ENCODE data around the gene ASGR1.

ASGR1 gene

DNA sequence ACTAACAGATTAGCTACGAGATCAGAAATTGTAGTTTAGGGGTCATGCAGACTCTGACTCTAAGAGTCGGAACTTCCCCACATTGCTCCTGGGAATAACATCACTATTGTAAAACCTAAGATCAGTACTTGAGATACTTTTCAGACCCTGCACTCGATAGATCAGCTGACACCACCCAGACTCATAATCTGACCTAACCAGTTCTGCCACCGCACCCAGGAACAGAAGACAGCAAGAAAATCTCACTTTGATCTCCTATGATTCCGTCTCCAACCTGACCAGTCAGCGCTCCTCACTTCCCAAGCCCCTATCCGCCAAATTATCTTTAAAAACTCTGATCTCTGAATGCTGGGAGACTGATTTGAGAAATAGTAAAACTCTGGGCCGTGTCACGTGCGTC, 37.3 kb downstream of the ASGR1 start:
- Histone ChIP-seq H2BK12ac (ENCODE audit: low read length) (peak overlapping the region; percentile 20), H3K4me3 (ENCODE audit: low read depth, low read length) (no peak overlapping the region), H3K23ac (ENCODE audit: low read length) (no peak overlapping the region), H2BK5ac (ENCODE audit: low read depth, low read length, poor library complexity) (peak overlapping the region; percentile 23), H2AK5ac (ENCODE audit: low read length) (no peak overlapping the region), H3K4ac (ENCODE audit: low read depth, low read length) (no peak overlapping the region), H3K27ac (ENCODE audit: low read depth, low read length) (peak overlapping the region; percentile 75), H3K18ac (ENCODE audit: low read length) (no peak overlapping the region), H4K91ac (ENCODE audit: low read depth, low read length) (peak overlapping the region; percentile 28), H3K9ac (ENCODE audit: low read length) (no peak overlapping the region), H2AFZ (ENCODE audit: insufficient read depth, low read length, poor library complexity) (no peak overlapping the region), H3K79me1 (ENCODE audit: low read length) (peaks cover 14% of the 10 kb centered on the region), H3K9me3 (ENCODE audit: insufficient read depth, low read depth, low read length) (no peaks in the 10 kb centered on the region), H3K14ac (ENCODE audit: low read length) (no peak overlapping the region), H3K4me2 (ENCODE audit: low read length) (peak overlapping the region; percentile 57), H3K27me3 (ENCODE audit: insufficient read depth, low read length) (no peaks in the 10 kb centered on the region), H3K4me1 (ENCODE audit: control insufficient read depth in 1 of 2, insufficient read depth in 2 of 2, low read length in 2 of 2) (peaks cover 16 to 23% of the 10 kb centered on the region in 2 experiments), H3K36me3 (ENCODE audit: control insufficient read depth in 1 of 2, insufficient read depth in 2 of 2, low read length in 2 of 2) (no peaks in the 10 kb centered on the region), H3K79me2 (ENCODE audit: control insufficient read depth, insufficient read depth, low read length, poor library complexity) (peaks cover 2% of the 10 kb centered on the region), H2BK120ac (ENCODE audit: insufficient read depth, low read length, poor library complexity) (peak overlapping the region; percentile 34), H4K12ac (ENCODE audit: low read depth, low read length) (no peak overlapping the region), H4K8ac (ENCODE audit: low read depth, low read length) (no peak overlapping the region)
- peak; percentile 47 to 78 for DNase-seq
- WGBS (ENCODE audit: extremely low coverage, insufficient coverage, insufficient read length), result no CpG with 5 or more reads among the region's 10 CpGs

DNA sequence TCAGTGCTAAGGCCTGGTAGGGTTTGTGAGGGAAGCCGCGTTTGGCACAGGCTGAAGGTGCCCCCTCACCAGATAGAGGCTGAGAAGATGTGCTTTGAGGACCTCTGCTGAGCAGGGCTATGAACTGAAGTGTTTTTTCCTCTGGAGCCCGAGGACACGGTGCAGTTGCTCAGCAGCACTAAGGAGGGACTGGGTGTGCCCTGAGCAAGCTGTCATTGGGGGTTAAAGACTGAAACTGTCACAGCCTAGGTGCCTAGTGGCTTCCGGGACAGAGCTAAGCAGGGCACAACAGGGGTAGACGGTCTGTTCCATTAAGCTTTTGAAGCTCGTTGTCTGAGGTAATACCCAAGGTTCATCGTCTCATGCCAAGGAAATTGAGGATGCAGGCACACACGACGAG, 39.8 kb downstream of the ASGR1 start:
- H2AFZ ChIP-seq (ENCODE audit: insufficient read depth, low read length, poor library complexity), result no peak overlapping the region
- H3K36me3 ChIP-seq (ENCODE audit: control insufficient read depth in 1 of 2, insufficient read depth in 2 of 2, low read length in 2 of 2), result no peaks in the 10 kb centered on the region
- no peaks in the 10 kb centered on the region for H3K27me3 ChIP-seq (ENCODE audit: insufficient read depth, low read length)
- peak overlapping the region; percentile 5 for H2BK120ac ChIP-seq (ENCODE audit: insufficient read depth, low read length, poor library complexity)
- no peak overlapping the region for H3K23ac ChIP-seq (ENCODE audit: low read length)
- H3K14ac ChIP-seq (ENCODE audit: low read length), result no peak overlapping the region
- H3K4me3 ChIP-seq (ENCODE audit: low read depth, low read length), result no peak overlapping the region
- H3K9ac ChIP-seq (ENCODE audit: low read length), result no peak overlapping the region
- H3K4me1 ChIP-seq (ENCODE audit: control insufficient read depth in 1 of 2, insufficient read depth in 2 of 2, low read length in 2 of 2), result peaks cover 14 to 20% of the 10 kb centered on the region in 2 experiments
- H3K79me1 ChIP-seq (ENCODE audit: low read length), result peaks cover 14% of the 10 kb centered on the region
- H2AK5ac ChIP-seq (ENCODE audit: low read length), result no peak overlapping the region
- H4K91ac ChIP-seq (ENCODE audit: low read depth, low read length), result peak overlapping the region; percentile 3
- no peak overlapping the region for H2BK5ac ChIP-seq (ENCODE audit: low read depth, low read length, poor library complexity)
- no peak overlapping the region for H3K4ac ChIP-seq (ENCODE audit: low read depth, low read length)
- H4K12ac ChIP-seq (ENCODE audit: low read depth, low read length), result no peak overlapping the region
- H3K18ac ChIP-seq (ENCODE audit: low read length), result no peak overlapping the region
- peak overlapping the region; percentile 42 for H4K8ac ChIP-seq (ENCODE audit: low read depth, low read length)
- H3K9me3 ChIP-seq (ENCODE audit: insufficient read depth, low read depth, low read length), result no peaks in the 10 kb centered on the region
- DNase-seq, result no peak
- H2BK12ac ChIP-seq (ENCODE audit: low read length), result peak overlapping the region; percentile 37
- no peak overlapping the region for H3K4me2 ChIP-seq (ENCODE audit: low read length)
- H3K79me2 ChIP-seq (ENCODE audit: control insufficient read depth, insufficient read depth, low read length, poor library complexity), result peaks cover 2% of the 10 kb centered on the region
- H3K27ac ChIP-seq (ENCODE audit: low read depth, low read length), result peak overlapping the region; percentile 6
- WGBS (ENCODE audit: extremely low coverage, insufficient coverage, insufficient read length), result no CpG with 5 or more reads among the region's 10 CpGs

DNA sequence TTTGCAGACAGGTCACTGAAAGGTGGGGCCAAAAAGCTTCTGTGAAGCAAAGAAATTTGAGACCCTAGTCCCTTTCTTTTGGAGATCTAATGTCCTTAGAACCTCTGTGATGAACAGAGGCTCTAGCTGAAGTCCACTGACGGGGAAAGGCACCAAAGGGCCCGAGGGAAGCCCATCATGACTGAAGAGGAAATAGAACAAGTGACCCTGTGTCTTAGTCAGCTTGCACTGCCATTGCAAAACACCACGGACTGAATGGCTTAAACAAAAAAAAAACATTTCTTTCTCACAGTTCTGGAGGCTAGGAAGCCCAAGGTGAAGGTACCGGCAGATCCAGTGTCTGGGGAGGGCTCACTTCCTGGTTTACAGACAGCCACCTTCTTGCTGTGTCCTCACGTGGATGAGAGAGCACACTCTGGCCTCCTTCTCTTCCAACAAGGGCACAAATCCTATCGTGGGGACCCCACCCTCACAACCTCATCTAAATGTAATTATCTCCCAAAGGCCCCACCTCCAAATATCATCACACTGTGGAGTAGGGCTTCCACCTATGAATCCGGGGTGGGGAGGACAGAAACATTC, 40.3 kb downstream of the ASGR1 start:
- Histone ChIP-seq H3K4me2 (ENCODE audit: low read length) (no peak overlapping the region), H3K27me3 (ENCODE audit: insufficient read depth, low read length) (no peaks in the 10 kb centered on the region), H3K79me1 (ENCODE audit: low read length) (peaks cover 14% of the 10 kb centered on the region), H3K23ac (ENCODE audit: low read length) (no peak overlapping the region), H3K4me1 (ENCODE audit: control insufficient read depth in 1 of 2, insufficient read depth in 2 of 2, low read length in 2 of 2) (peaks cover 14 to 20% of the 10 kb centered on the region in 2 experiments), H3K4me3 (ENCODE audit: low read depth, low read length) (no peak overlapping the region), H2AFZ (ENCODE audit: insufficient read depth, low read length, poor library complexity) (no peak overlapping the region), H3K18ac (ENCODE audit: low read length) (no peak overlapping the region), H2BK5ac (ENCODE audit: low read depth, low read length, poor library complexity) (no peak overlapping the region), H3K4ac (ENCODE audit: low read depth, low read length) (no peak overlapping the region), H3K9ac (ENCODE audit: low read length) (no peak overlapping the region), H3K27ac (ENCODE audit: low read depth, low read length) (peak overlapping the region; percentile 61), H3K36me3 (ENCODE audit: control insufficient read depth in 1 of 2, insufficient read depth in 2 of 2, low read length in 2 of 2) (no peaks in the 10 kb centered on the region), H3K79me2 (ENCODE audit: control insufficient read depth, insufficient read depth, low read length, poor library complexity) (peaks cover 2% of the 10 kb centered on the region), H3K9me3 (ENCODE audit: insufficient read depth, low read depth, low read length) (no peaks in the 10 kb centered on the region), H4K12ac (ENCODE audit: low read depth, low read length) (no peak overlapping the region), H3K14ac (ENCODE audit: low read length) (peak overlapping the region; percentile 44), H2AK5ac (ENCODE audit: low read length) (no peak overlapping the region), H4K91ac (ENCODE audit: low read depth, low read length) (peak overlapping the region; percentile 41), H2BK12ac (ENCODE audit: low read length) (peak overlapping the region; percentile 27), H2BK120ac (ENCODE audit: insufficient read depth, low read length, poor library complexity) (peak overlapping the region; percentile 81), H4K8ac (ENCODE audit: low read depth, low read length) (peak overlapping the region; percentile 42)
- peak in 1 of 2 donors; percentile 20 for DNase-seq
- WGBS (ENCODE audit: extremely low coverage, insufficient coverage, insufficient read length), result no CpG with 5 or more reads among the region's 7 CpGs

DNA sequence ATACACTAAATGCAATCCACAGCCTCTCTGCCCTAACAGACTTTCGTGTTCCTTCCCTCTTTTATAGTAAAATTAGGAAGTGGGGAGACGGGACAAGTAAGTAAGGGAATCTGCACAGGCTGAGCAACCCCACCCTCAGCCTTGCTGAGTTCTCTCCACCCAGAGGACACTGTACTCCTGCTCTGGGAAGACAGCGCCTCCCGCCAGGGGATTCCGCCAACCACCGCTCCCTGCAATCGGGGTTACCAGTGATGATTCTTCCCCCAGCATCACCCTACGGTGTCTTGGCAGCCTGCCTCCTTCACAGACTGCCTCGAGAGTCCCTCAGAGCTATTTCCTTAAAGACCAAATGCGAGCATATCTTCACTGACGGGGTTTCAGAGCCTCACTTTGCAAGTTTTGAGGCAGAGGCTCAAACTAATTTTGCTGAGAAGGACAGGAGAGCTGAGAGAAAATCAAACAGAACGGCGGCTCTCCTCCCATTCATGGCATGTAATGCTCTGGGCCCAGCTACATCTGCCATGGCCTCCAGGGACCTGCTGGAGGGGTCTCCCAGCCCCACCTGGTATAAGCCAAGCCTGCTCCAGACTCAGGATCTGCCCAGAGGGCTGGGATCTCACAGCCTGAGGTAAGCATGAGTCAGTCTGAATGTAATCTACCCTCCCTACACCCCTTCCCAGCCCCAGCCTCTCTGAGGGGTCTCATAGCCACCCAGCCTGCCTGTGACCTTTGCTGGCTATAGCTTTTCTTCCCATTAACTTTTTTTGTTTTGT, 41.8 kb downstream of the ASGR1 start:
- Histone ChIP-seq H3K27me3 (ENCODE audit: insufficient read depth, low read length) (no peaks in the 10 kb centered on the region), H3K4me3 (ENCODE audit: low read depth, low read length) (no peak overlapping the region), H2AK5ac (ENCODE audit: low read length) (no peak overlapping the region), H3K79me2 (ENCODE audit: control insufficient read depth, insufficient read depth, low read length, poor library complexity) (peaks cover 2% of the 10 kb centered on the region), H3K14ac (ENCODE audit: low read length) (peak overlapping the region; percentile 75), H3K79me1 (ENCODE audit: low read length) (peaks cover 14% of the 10 kb centered on the region), H2BK120ac (ENCODE audit: insufficient read depth, low read length, poor library complexity) (peak overlapping the region; percentile 8), H3K18ac (ENCODE audit: low read length) (no peak overlapping the region), H2BK12ac (ENCODE audit: low read length) (peak overlapping the region; percentile 73), H3K36me3 (ENCODE audit: control insufficient read depth in 1 of 2, insufficient read depth in 2 of 2, low read length in 2 of 2) (no peaks in the 10 kb centered on the region), H3K4me1 (ENCODE audit: control insufficient read depth in 1 of 2, insufficient read depth in 2 of 2, low read length in 2 of 2) (peaks cover 14 to 25% of the 10 kb centered on the region in 2 experiments), H4K12ac (ENCODE audit: low read depth, low read length) (no peak overlapping the region), H3K9me3 (ENCODE audit: insufficient read depth, low read depth, low read length) (no peaks in the 10 kb centered on the region), H4K91ac (ENCODE audit: low read depth, low read length) (peak overlapping the region; percentile 64), H3K4me2 (ENCODE audit: low read length) (no peak overlapping the region), H2AFZ (ENCODE audit: insufficient read depth, low read length, poor library complexity) (no peak overlapping the region), H3K4ac (ENCODE audit: low read depth, low read length) (no peak overlapping the region), H3K27ac (ENCODE audit: low read depth, low read length) (peak overlapping the region; percentile 22), H3K23ac (ENCODE audit: low read length) (no peak overlapping the region), H2BK5ac (ENCODE audit: low read depth, low read length, poor library complexity) (no peak overlapping the region), H4K8ac (ENCODE audit: low read depth, low read length) (no peak overlapping the region), H3K9ac (ENCODE audit: low read length) (no peak overlapping the region)
- DNase-seq, result no peak
- WGBS (ENCODE audit: extremely low coverage, insufficient coverage, insufficient read length), result no CpG with 5 or more reads among the region's 13 CpGs

Measured in trophoblast cell (in vitro differentiated cells and primary cell).